EL (cell line): Measurements from ENCODE around the gene GALNT11.
"Not testable (repeated sequence)": the region's sequence is repeated elsewhere in the genome, so short reads cannot be mapped to it uniquely, and the experiment has no call there.

Source experiments
- DNase-seq: peaks from one replicate; pipeline ENCODE4 v3.0.0-alpha.2; 2016

Gene GALNT11

GRCh38 chr7:152025077-152025936, at the start of gene GALNT11:
Gene GALNT11, plus strand, starts transcription at chr7:152025674. Its CDS starts 68,554 bp downstream, at chr7:152094228.
- peak; percentile 84 for DNase-seq

- no peak for DNase-seq
Measured at GRCh38 chr7:151978616-151979015, 46.9 kb upstream of the GALNT11 start.

GRCh38 chr7:151981223-151981622, 44.3 kb upstream of the GALNT11 start:
- no peak for DNase-seq

- DNase-seq: no peak
Measured at GRCh38 chr7:151982806-151983205, 42.7 kb upstream of the GALNT11 start.

GRCh38 chr7:151984612-151985011, 40.9 kb upstream of the GALNT11 start:
- DNase-seq: no peak

- DNase-seq: peak; percentile 45
Measured at GRCh38 chr7:151987748-151988529, 37.5 kb upstream of the GALNT11 start.

GRCh38 chr7:151992375-151992774, 33.1 kb upstream of the GALNT11 start:
- DNase-seq: peak; percentile 50

GRCh38 chr7:151993977-151994676, 31.3 kb upstream of the GALNT11 start:
- no peak for DNase-seq

GRCh38 chr7:151999424-152000090, 25.9 kb upstream of the GALNT11 start:
- DNase-seq: no peak

GRCh38 chr7:152000191-152000590, 25.3 kb upstream of the GALNT11 start:
- peak; percentile 26 for DNase-seq

GRCh38 chr7:152006336-152006735, 19.1 kb upstream of the GALNT11 start:
- peak; percentile 52 for DNase-seq

- no peak for DNase-seq
Measured at GRCh38 chr7:152011860-152012259, 13.6 kb upstream of the GALNT11 start.

- no peak for DNase-seq
Measured at GRCh38 chr7:152013230-152013629, 12.2 kb upstream of the GALNT11 start.

GRCh38 chr7:152013974-152014373, 11.5 kb upstream of the GALNT11 start:
- no peak for DNase-seq

GRCh38 chr7:152014722-152015121, 10.8 kb upstream of the GALNT11 start:
- no peak for DNase-seq

GRCh38 chr7:152015600-152015999, 9.9 kb upstream of the GALNT11 start:
- DNase-seq: no peak

- no peak for DNase-seq
Measured at GRCh38 chr7:152016947-152017346, 8.5 kb upstream of the GALNT11 start.

- DNase-seq: not testable (repeated sequence)
Measured at GRCh38 chr7:152017683-152018082, 7.8 kb upstream of the GALNT11 start.

- not testable (repeated sequence) for DNase-seq
Measured at GRCh38 chr7:152021740-152022139, 3.7 kb upstream of the GALNT11 start.

- no peak for DNase-seq
Measured at GRCh38 chr7:152025937-152026890, 740 bp downstream of the GALNT11 start.
